ENCODE results near the gene TET1.

Gene TET1

DNA sequence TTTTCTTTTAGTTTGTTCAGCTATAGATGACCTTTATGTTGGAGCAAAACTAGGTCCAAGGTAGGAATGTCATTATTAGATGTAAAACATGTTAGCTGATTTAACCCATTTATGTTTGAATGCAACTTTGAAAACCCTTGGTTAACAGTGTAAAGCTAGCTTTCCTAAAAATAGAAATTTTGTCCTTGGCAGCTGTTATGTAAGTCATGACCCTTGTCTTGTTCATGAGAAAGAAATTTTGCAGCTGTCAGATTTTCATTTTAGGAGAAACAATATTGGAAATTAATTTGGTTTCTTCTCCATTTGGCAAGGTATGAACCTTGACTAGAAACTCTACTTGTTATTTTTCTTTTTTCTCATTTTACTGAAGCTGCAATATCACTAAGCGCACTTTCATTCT is 137.0 kb downstream of the TET1 start:
- TF ChIP-seq TSHZ2 (CRISPR knock-in tag; IDR thresholded peaks at IDR 0.05) (no peak), ZFP30 (CRISPR knock-in tag; IDR thresholded peaks at IDR 0.05) (no peak), SNAI2 (CRISPR knock-in tag; IDR thresholded peaks at IDR 0.05) (no peak), ZNF70 (CRISPR knock-in tag; IDR thresholded peaks at IDR 0.05) (no peak), ESRRG (CRISPR knock-in tag; IDR thresholded peaks at IDR 0.05) (no peak), OSR1 (CRISPR knock-in tag; IDR thresholded peaks at IDR 0.05) (no peak), POU6F1 (CRISPR knock-in tag; IDR thresholded peaks at IDR 0.05; ENCODE audit: borderline replicate concordance, low read depth) (no peak), ZC3H10 (CRISPR knock-in tag; IDR thresholded peaks at IDR 0.05) (no peak), ARNTL (CRISPR knock-in tag; IDR thresholded peaks at IDR 0.05; ENCODE audit: borderline replicate concordance, low read depth) (no peak), CREB5 (CRISPR knock-in tag; IDR thresholded peaks at IDR 0.05; ENCODE audit: low read depth) (no peak), GLIS3 (CRISPR knock-in tag; IDR thresholded peaks at IDR 0.05) (no peak), PATZ1 (CRISPR knock-in tag; IDR thresholded peaks at IDR 0.05; ENCODE audit: borderline replicate concordance) (no peak), CSDC2 (CRISPR knock-in tag; IDR thresholded peaks at IDR 0.05) (no peak), ZNF565 (CRISPR knock-in tag; conservative IDR thresholded peaks at IDR 0.05; ENCODE audit: low read depth) (no peak), TCF4 (CRISPR knock-in tag; IDR thresholded peaks at IDR 0.05; ENCODE audit: borderline replicate concordance) (no peak), ZNF8 (CRISPR knock-in tag; IDR thresholded peaks at IDR 0.05) (no peak), PPARA (CRISPR knock-in tag; IDR thresholded peaks at IDR 0.05; ENCODE audit: borderline replicate concordance) (no peak)
- ATAC-seq = no peak

DNA sequence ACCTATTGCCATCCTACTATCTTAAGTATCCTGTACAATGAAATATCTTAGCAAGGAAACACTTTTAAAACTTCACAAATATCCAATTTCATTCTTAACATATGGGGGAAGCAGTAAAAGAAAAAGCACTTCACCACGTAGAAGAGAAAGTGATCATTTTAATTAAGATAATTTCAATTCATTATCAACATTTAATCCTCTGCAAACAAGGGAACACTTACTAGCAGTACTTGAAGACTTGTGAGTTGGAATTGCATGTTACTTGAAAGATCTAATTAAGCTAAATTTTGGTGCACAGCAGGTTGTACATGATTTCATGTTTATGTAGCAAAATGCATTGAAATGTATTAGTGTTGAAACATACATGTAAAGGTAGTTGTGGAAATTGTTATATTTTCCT is 140.1 kb downstream of the TET1 start:
- TF ChIP-seq ZC3H10 (CRISPR knock-in tag; IDR thresholded peaks at IDR 0.05) (no peak), TCF4 (CRISPR knock-in tag; IDR thresholded peaks at IDR 0.05; ENCODE audit: borderline replicate concordance) (no peak), CSDC2 (CRISPR knock-in tag; IDR thresholded peaks at IDR 0.05) (no peak), TSHZ2 (CRISPR knock-in tag; IDR thresholded peaks at IDR 0.05) (no peak), ZNF70 (CRISPR knock-in tag; IDR thresholded peaks at IDR 0.05) (no peak), ZNF8 (CRISPR knock-in tag; IDR thresholded peaks at IDR 0.05) (no peak), PATZ1 (CRISPR knock-in tag; IDR thresholded peaks at IDR 0.05; ENCODE audit: borderline replicate concordance) (no peak)

More for the DNA sequence above, 140.1 kb downstream of the TET1 start:
- ATAC-seq = no peak
